PFSK-1 (cell line): ENCODE measurements around the gene RALGAPB.

ENCODE experiments used
- FOXP2 ChIP-seq: optimal IDR thresholded peaks from 2 replicates; pipeline ENCODE3; 2011; ENCODE audit warnings: borderline replicate concordance, control low read depth, inconsistent platforms; ENCODE audit not compliant: insufficient read depth; ENCODE audit errors: extremely low read length, extremely low read depth
- POLR2AphosphoS5 ChIP-seq: IDR thresholded peaks from 2 replicates; pipeline ENCODE4 v1.6.1; 2012; ENCODE audit warnings: low read depth, mild to moderate bottlenecking, control low read depth, low read length, moderate library complexity
- REST ChIP-seq, 2 experiments: IDR thresholded peaks; 2 replicates each; pipeline versions ENCODE4 v1.6.1 to v1.8.0; 2011 to 2012; ENCODE audit warnings: low read depth in 2 of 2, low read length in 2 of 2, control low read depth in 1 of 2, inconsistent platforms in 1 of 2, mild to moderate bottlenecking in 1 of 2, moderate library complexity in 1 of 2; ENCODE audit not compliant: insufficient read depth in 1 of 2
- SIN3A ChIP-seq: IDR thresholded peaks from 2 replicates; pipeline ENCODE4 v1.6.1; 2012; ENCODE audit warnings: mild to moderate bottlenecking, low read length, moderate library complexity, borderline replicate concordance; ENCODE audit not compliant: insufficient read depth
- TAF1 ChIP-seq: IDR thresholded peaks from 2 replicates; pipeline ENCODE4 v1.6.1; 2012; ENCODE audit warnings: low read length, control low read depth, borderline replicate concordance; ENCODE audit not compliant: insufficient read depth

GRCh38 chr20:38445381-38445796 lies 27.3 kb upstream of the RALGAPB start:
- TF ChIP-seq POLR2AphosphoS5 (no peak), REST (IDR thresholded peaks at IDR 0.05; ENCODE audit: insufficient read depth in 1 of 2, low read depth in 2 of 2, low read length in 2 of 2) (no peak), TAF1 (no peak), SIN3A (no peak), FOXP2 (no peak)
